Upper lobe of left lung (tissue), 6 donors: Measurements from ENCODE around the gene HTR2A. TPM values are rescaled to one million over a fixed set of nuclear protein-coding genes. Genes with fewer than 3 reads are reported as not detected.
"Not testable (repeated sequence)": the region's sequence is repeated elsewhere in the genome, so short reads cannot be mapped to it uniquely, and the experiment has no call there.

Experiments
- ATAC-seq, 2 donors: fragments of 200-7000 bp; cut with Tn5 transposase; one replicate each; pipeline ENCODE4 v1.9.1; 2022; ENCODE audit warnings: mild to moderate bottlenecking in 2 of 2, moderate library complexity in 2 of 2; ENCODE audit not compliant: low FRiP score in 2 of 2
- DNase-seq, 2 donors: peaks; one replicate each; pipeline ENCODE4 v3.0.0-alpha.2; 2019 to 2020
- H3K27ac ChIP-seq, 4 donors: fragments of 200-600 bp; sonication (generic); one replicate each; pipeline ENCODE4 v1.5.1; 2016 to 2019
- H3K27me3 ChIP-seq, 4 donors: fragments of 200-600 bp; sonication (generic); one replicate each; pipeline ENCODE4 v1.5.1; 2017 to 2019
- H3K36me3 ChIP-seq, 4 donors: fragments of 200-600 bp; sonication (generic); one replicate each; pipeline ENCODE4 v1.5.1; 2016 to 2019
- H3K4me1 ChIP-seq, 4 donors: fragments of 200-600 bp; sonication (generic); one replicate each; pipeline ENCODE4 v1.5.1; 2018 to 2019
- H3K4me3 ChIP-seq, 4 donors: fragments of 200-600 bp; sonication (generic); one replicate each; pipeline ENCODE4 v1.5.1; 2017 to 2019; ENCODE audit warnings: mild to moderate bottlenecking in 2 of 4, moderate library complexity in 1 of 4
- H3K9me3 ChIP-seq, 4 donors: fragments of 200-600 bp; sonication (generic); one replicate each; pipeline ENCODE4 v1.5.1; 2018 to 2019
- CTCF ChIP-seq, 6 experiments: fragments of 450-650 bp in 4 of 6; fragments of 200-600 bp in 2 of 6; sonication (generic) in 2 of 6; IDR thresholded peaks; one replicate each; pipeline ENCODE4 v1.5.1; 2016 to 2019; ENCODE audit warnings: antibody characterized with exemption in 6 of 6
- EP300 ChIP-seq, 4 donors: sonication (generic); formaldehyde crosslinking; IDR thresholded peaks; one replicate each; pipeline ENCODE4 v1.5.1; 2017; ENCODE audit warnings: antibody characterized with exemption in 4 of 4, control low read depth in 2 of 4
- POLR2A ChIP-seq, 4 donors: fragments of 450-650 bp; IDR thresholded peaks; one replicate each; pipeline ENCODE4 v1.5.1; 2016 to 2017; ENCODE audit warnings: antibody characterized with exemption in 4 of 4, mild to moderate bottlenecking in 2 of 4
- POLR2AphosphoS5 ChIP-seq, 2 donors: sonication (generic); formaldehyde crosslinking; IDR thresholded peaks; one replicate each; pipeline ENCODE4 v1.5.1; 2017; ENCODE audit warnings: antibody characterized with exemption in 2 of 2
- WGBS, 2 donors: methylation state at CpG; one replicate each; pipeline ENCODE4 v1.1.5; 2017 to 2018; 5-methylcytosine and 5-hydroxymethylcytosine counted together
- total RNA-seq, 6 donors: library from RNA; depleted of rRNA in 4 of 6; stranded (reverse); fragments of >200 nt in 4 of 6; gene quantifications; one replicate each; pipeline versions ENCODE4 v1.1.0 to v1.2.1, GENCODE V29; 2016 to 2021
- donor health status: DM: no; HTN: no; CAD: no; lungs with moderate emphysema.
- donor health status: DM: no; HTN: yes; CAD: no; lungs with severe emphysema.

Gene HTR2A
- total RNA-seq, 6 donors from 2014 or later: 0.15 to 0.57 (median 0.30) TPM; not detected in 3

GRCh38 chr13:46817838-46818476 lies 78.9 kb downstream of the HTR2A start:
- no peaks in the 10 kb centered on the region for H3K36me3 ChIP-seq
- TF ChIP-seq POLR2A (IDR thresholded peaks at IDR 0.05): no peak
- no peak for TF ChIP-seq POLR2AphosphoS5 (IDR thresholded peaks at IDR 0.05)
- TF ChIP-seq CTCF (IDR thresholded peaks at IDR 0.05): no peak
- no peak for TF ChIP-seq EP300 (IDR thresholded peaks at IDR 0.05)
- H3K4me1 ChIP-seq: no peaks in the 10 kb centered on the region
- no peak overlapping the region for H3K27ac ChIP-seq
- H3K27me3 ChIP-seq: no peaks in the 10 kb centered on the region
- H3K9me3 ChIP-seq: no peaks in the 10 kb centered on the region
- DNase-seq (peak in 1 of 2 donors; percentile 58), ATAC-seq (peak in 1 of 2 donors; percentile 69)
- H3K4me3 ChIP-seq: no peak overlapping the region
- WGBS, 2 donors: 90 to 92% methylated on average over 12 to 13 of the region's 13 CpGs

GRCh38 chr13:46817095-46817494 lies 79.8 kb downstream of the HTR2A start:
- 50 to 58% methylated on average over 1 of the region's 1 CpG for WGBS, 2 donors
- Histone ChIP-seq H3K27me3 (no peaks in the 10 kb centered on the region), H3K27ac (no peak overlapping the region), H3K9me3 (peaks cover 0 to 6% (median 3%) of the 10 kb centered on the region in 4 donors), H3K4me3 (no peak overlapping the region), H3K4me1 (no peaks in the 10 kb centered on the region), H3K36me3 (no peaks in the 10 kb centered on the region)
- DNase-seq (no peak), ATAC-seq (no peak)
- TF ChIP-seq EP300 (IDR thresholded peaks at IDR 0.05): no peak
- no peak for TF ChIP-seq POLR2A (IDR thresholded peaks at IDR 0.05)
- TF ChIP-seq CTCF (IDR thresholded peaks at IDR 0.05): no peak
- no peak for TF ChIP-seq POLR2AphosphoS5 (IDR thresholded peaks at IDR 0.05)

- ATAC-seq (no peak), DNase-seq (no peak)
- Histone ChIP-seq H3K27ac (no peak overlapping the region), H3K27me3 (no peaks in the 10 kb centered on the region), H3K36me3 (no peaks in the 10 kb centered on the region), H3K9me3 (peaks cover 0 to 9% (median 3%) of the 10 kb centered on the region in 4 donors), H3K4me3 (no peak overlapping the region), H3K4me1 (no peaks in the 10 kb centered on the region)
- WGBS, 2 donors: 94 to 100% methylated on average over 1 of the region's 1 CpG
- TF ChIP-seq POLR2AphosphoS5 (IDR thresholded peaks at IDR 0.05) (no peak), CTCF (IDR thresholded peaks at IDR 0.05) (no peak), EP300 (IDR thresholded peaks at IDR 0.05) (no peak)
Measured at GRCh38 chr13:46816371-46816770, 80.5 kb downstream of the HTR2A start.

- no peaks in the 10 kb centered on the region for H3K36me3 ChIP-seq
- no peak overlapping the region for H3K27ac ChIP-seq
- no peak overlapping the region for H3K4me3 ChIP-seq
- H3K9me3 ChIP-seq: peaks cover 0 to 9% (median 3%) of the 10 kb centered on the region in 4 donors
- ATAC-seq (no peak), DNase-seq (no peak)
- H3K4me1 ChIP-seq: no peaks in the 10 kb centered on the region
- no peak for TF ChIP-seq CTCF (IDR thresholded peaks at IDR 0.05)
- TF ChIP-seq EP300 (IDR thresholded peaks at IDR 0.05): no peak
- TF ChIP-seq POLR2A (IDR thresholded peaks at IDR 0.05): no peak
- no peaks in the 10 kb centered on the region for H3K27me3 ChIP-seq
Measured at GRCh38 chr13:46812301-46812797, 84.5 kb downstream of the HTR2A start.

GRCh38 chr13:46810440-46810839 lies 86.4 kb downstream of the HTR2A start:
- Histone ChIP-seq H3K4me3 (no peak overlapping the region), H3K9me3 (peaks cover 0 to 9% (median 3%) of the 10 kb centered on the region in 4 donors), H3K36me3 (no peaks in the 10 kb centered on the region), H3K4me1 (no peaks in the 10 kb centered on the region), H3K27me3 (no peaks in the 10 kb centered on the region), H3K27ac (no peak overlapping the region)
- no peak for ATAC-seq
- no peak for TF ChIP-seq POLR2A (IDR thresholded peaks at IDR 0.05)
- TF ChIP-seq CTCF (IDR thresholded peaks at IDR 0.05): no peak
- no peak for TF ChIP-seq EP300 (IDR thresholded peaks at IDR 0.05)
- WGBS, 2 donors: 94% methylated on average over 5 of the region's 5 CpGs
- DNase-seq: no peak

GRCh38 chr13:46804921-46805320 lies 91.9 kb downstream of the HTR2A start:
- H3K9me3 ChIP-seq, H3K36me3 ChIP-seq, H3K27me3 ChIP-seq, H3K4me3 ChIP-seq, H3K4me1 ChIP-seq, DNase-seq, ATAC-seq, H3K27ac ChIP-seq: not testable (repeated sequence)
- 80 to 87% methylated on average over 1 of the region's 1 CpG for WGBS, 2 donors
